ENCODE measurements around the gene NUF2. TPM values are rescaled to one million over a fixed set of nuclear protein-coding genes. Genes with fewer than 3 reads are reported as not detected.

The NUF2 gene
- total RNA-seq, 1 donor from 2014 or later = not detected

- Histone ChIP-seq H3K27ac (no peak overlapping the region), H3K9me3 (no peaks in the 10 kb centered on the region), H3K27me3 (no peaks in the 10 kb centered on the region), H3K4me3 (no peak overlapping the region), H3K4me1 (no peaks in the 10 kb centered on the region), H3K36me3 (no peaks in the 10 kb centered on the region)
- TF ChIP-seq CTCF (IDR thresholded peaks at IDR 0.05) = no peak
- intact Hi-C loops (cut with DNase I) = no loop called here
- DNase-seq (ENCODE audit: low spot score in 2 of 2) = no peak
These were observed 56.8 kb downstream of the NUF2 start for GRCh38 chr1:163378554-163378953.

GRCh38 chr1:163379801-163380200 is 58.0 kb downstream of the NUF2 start:
- no peaks in the 10 kb centered on the region for H3K27me3 ChIP-seq

GRCh38 chr1:163381487-163382184 is 59.9 kb downstream of the NUF2 start:
- Histone ChIP-seq H3K4me3 (no peak overlapping the region), H3K4me1 (no peaks in the 10 kb centered on the region), H3K36me3 (no peaks in the 10 kb centered on the region), H3K27ac (no peak overlapping the region), H3K9me3 (no peaks in the 10 kb centered on the region), H3K27me3 (no peaks in the 10 kb centered on the region)
- intact Hi-C loops (cut with DNase I) = no loop called here
- TF ChIP-seq CTCF (IDR thresholded peaks at IDR 0.05) = no peak
- no peak for DNase-seq (ENCODE audit: low spot score in 2 of 2)

More at GRCh38 chr1:163379801-163380200, 58.0 kb downstream of the NUF2 start:
- no peaks in the 10 kb centered on the region for H3K36me3 ChIP-seq
- no peak overlapping the region for H3K27ac ChIP-seq
- no peaks in the 10 kb centered on the region for H3K9me3 ChIP-seq
- intact Hi-C loops (cut with DNase I) = no loop called here
- DNase-seq (ENCODE audit: low spot score in 2 of 2) = no peak
- TF ChIP-seq CTCF (IDR thresholded peaks at IDR 0.05) = no peak
- H3K4me3 ChIP-seq = no peak overlapping the region
- no peaks in the 10 kb centered on the region for H3K4me1 ChIP-seq

GRCh38 chr1:163382395-163382794 is 60.6 kb downstream of the NUF2 start:
- no peaks in the 10 kb centered on the region for H3K27me3 ChIP-seq
- no peak overlapping the region for H3K27ac ChIP-seq
- intact Hi-C loops (cut with DNase I) = no loop called here
- TF ChIP-seq CTCF (IDR thresholded peaks at IDR 0.05) = no peak
- no peaks in the 10 kb centered on the region for H3K9me3 ChIP-seq
- H3K4me1 ChIP-seq = no peaks in the 10 kb centered on the region
- DNase-seq (ENCODE audit: low spot score in 2 of 2) = no peak
- no peaks in the 10 kb centered on the region for H3K36me3 ChIP-seq
- no peak overlapping the region for H3K4me3 ChIP-seq

GRCh38 chr1:163387146-163387545 is 65.4 kb downstream of the NUF2 start:
- no peak for TF ChIP-seq CTCF (IDR thresholded peaks at IDR 0.05)
- no peaks in the 10 kb centered on the region for H3K27me3 ChIP-seq
- intact Hi-C loops (cut with DNase I) = no loop called here
- H3K36me3 ChIP-seq = no peaks in the 10 kb centered on the region
- no peaks in the 10 kb centered on the region for H3K4me1 ChIP-seq
- H3K27ac ChIP-seq = no peak overlapping the region
- no peak overlapping the region for H3K4me3 ChIP-seq
- H3K9me3 ChIP-seq = no peaks in the 10 kb centered on the region
- DNase-seq (ENCODE audit: low spot score in 2 of 2) = no peak

GRCh38 chr1:163388970-163389369 is 67.2 kb downstream of the NUF2 start:
- no peak overlapping the region for H3K27ac ChIP-seq
- no peaks in the 10 kb centered on the region for H3K9me3 ChIP-seq
- DNase-seq (ENCODE audit: low spot score in 2 of 2) = no peak
- intact Hi-C loops (cut with DNase I) = no loop called here
- H3K4me3 ChIP-seq = no peak overlapping the region
- no peaks in the 10 kb centered on the region for H3K4me1 ChIP-seq
- no peak for TF ChIP-seq CTCF (IDR thresholded peaks at IDR 0.05)
- H3K27me3 ChIP-seq = no peaks in the 10 kb centered on the region
- no peaks in the 10 kb centered on the region for H3K36me3 ChIP-seq

Data from ascending aorta (tissue), 2 donors.